Central memory CD8-positive, alpha-beta T cell (primary cell): ENCODE measurements around the gene TSPAN18.

ENCODE experiments used
- ATAC-seq: fragments of 150-1000 bp; cut with Tn5 transposase; replicated peaks from 2 replicates; pipeline ENCODE4 v1.10.0; 2022; ENCODE audit warnings: mild to moderate bottlenecking, moderate FRiP score, moderate number of reproducible peaks; ENCODE audit not compliant: poor library complexity, severe bottlenecking; ENCODE audit errors: extremely low read depth
- DNase-seq, 2 donors: peaks; one replicate each; pipeline ENCODE4 v3.0.0; 2021; ENCODE audit warnings: low spot score in 2 of 2
- H3K27ac Mint-ChIP-seq: one replicate; pipeline ENCODE4 v1.8.0; 2022; ENCODE audit warnings: low read depth, mild to moderate bottlenecking, moderate library complexity, mixed read lengths
- H3K27me3 Mint-ChIP-seq: one replicate; pipeline ENCODE4 v1.8.0; 2022; ENCODE audit warnings: mixed read lengths
- H3K36me3 Mint-ChIP-seq: one replicate; pipeline ENCODE4 v1.8.0; 2022; ENCODE audit warnings: mild to moderate bottlenecking, moderate library complexity, mixed read lengths; ENCODE audit not compliant: insufficient read depth
- H3K4me1 Mint-ChIP-seq: one replicate; pipeline ENCODE4 v1.8.0; 2022; ENCODE audit warnings: mixed read lengths
- H3K4me3 Mint-ChIP-seq: one replicate; pipeline ENCODE4 v1.8.0; 2022; ENCODE audit warnings: mild to moderate bottlenecking, moderate library complexity, mixed read lengths
- H3K9me3 Mint-ChIP-seq: one replicate; pipeline ENCODE4 v1.8.0; 2022; ENCODE audit warnings: mixed read lengths

TSPAN18 gene

GRCh38 chr11:44771841-44772240, 45.1 kb downstream of the TSPAN18 start:
- Mint-ChIP-seq H3K4me3 (no peak overlapping the region), H3K9me3 (no peaks in the 10 kb centered on the region), H3K4me1 (peaks cover 6% of the 10 kb centered on the region), H3K36me3 (peaks cover 3% of the 10 kb centered on the region), H3K27me3 (no peaks in the 10 kb centered on the region), H3K27ac (no peak overlapping the region)
- DNase-seq (no peak), ATAC-seq (no peak)

- ATAC-seq (no peak), DNase-seq (no peak)
- H3K4me3 Mint-ChIP-seq, result no peak overlapping the region
- no peak overlapping the region for H3K27ac Mint-ChIP-seq
- no peaks in the 10 kb centered on the region for H3K36me3 Mint-ChIP-seq
- peaks cover 6% of the 10 kb centered on the region for H3K4me1 Mint-ChIP-seq
- no peaks in the 10 kb centered on the region for H3K9me3 Mint-ChIP-seq
- H3K27me3 Mint-ChIP-seq, result no peaks in the 10 kb centered on the region
These were observed 46.7 kb downstream of the TSPAN18 start for GRCh38 chr11:44773351-44773965.

GRCh38 chr11:44774108-44774507, 47.3 kb downstream of the TSPAN18 start:
- Mint-ChIP-seq H3K27ac (no peak overlapping the region), H3K27me3 (no peaks in the 10 kb centered on the region), H3K36me3 (no peaks in the 10 kb centered on the region), H3K4me1 (peaks cover 6% of the 10 kb centered on the region), H3K4me3 (no peak overlapping the region), H3K9me3 (no peaks in the 10 kb centered on the region)
- DNase-seq (no peak), ATAC-seq (no peak)

GRCh38 chr11:44774731-44775130, 48.0 kb downstream of the TSPAN18 start:
- no peaks in the 10 kb centered on the region for H3K9me3 Mint-ChIP-seq
- no peak for ATAC-seq
- DNase-seq, result no peak
- no peak overlapping the region for H3K27ac Mint-ChIP-seq
- H3K4me3 Mint-ChIP-seq, result no peak overlapping the region
- no peaks in the 10 kb centered on the region for H3K36me3 Mint-ChIP-seq
- no peaks in the 10 kb centered on the region for H3K27me3 Mint-ChIP-seq
- H3K4me1 Mint-ChIP-seq, result peaks cover 6% of the 10 kb centered on the region

- H3K27me3 Mint-ChIP-seq, result no peaks in the 10 kb centered on the region
- H3K4me1 Mint-ChIP-seq, result peaks cover 6% of the 10 kb centered on the region
- H3K36me3 Mint-ChIP-seq, result no peaks in the 10 kb centered on the region
- no peak overlapping the region for H3K27ac Mint-ChIP-seq
- H3K4me3 Mint-ChIP-seq, result no peak overlapping the region
- peak; percentile 40 for ATAC-seq
- no peaks in the 10 kb centered on the region for H3K9me3 Mint-ChIP-seq
- DNase-seq, result peak; percentile 22 to 33
These were observed 48.7 kb downstream of the TSPAN18 start for GRCh38 chr11:44775366-44775984.

GRCh38 chr11:44775985-44776446, 49.3 kb downstream of the TSPAN18 start:
- DNase-seq (no peak), ATAC-seq (no peak)
- no peak overlapping the region for H3K27ac Mint-ChIP-seq
- no peaks in the 10 kb centered on the region for H3K9me3 Mint-ChIP-seq
- H3K4me1 Mint-ChIP-seq, result peaks cover 6% of the 10 kb centered on the region
- H3K36me3 Mint-ChIP-seq, result no peaks in the 10 kb centered on the region
- no peaks in the 10 kb centered on the region for H3K27me3 Mint-ChIP-seq
- H3K4me3 Mint-ChIP-seq, result no peak overlapping the region

- DNase-seq, result no peak
- Mint-ChIP-seq H3K27me3 (no peaks in the 10 kb centered on the region), H3K36me3 (no peaks in the 10 kb centered on the region), H3K4me3 (no peak overlapping the region), H3K9me3 (no peaks in the 10 kb centered on the region), H3K27ac (no peak overlapping the region), H3K4me1 (peaks cover 6% of the 10 kb centered on the region)
- ATAC-seq, result no peak
These were observed 49.9 kb downstream of the TSPAN18 start for GRCh38 chr11:44776551-44777208.

GRCh38 chr11:44777209-44778194, 50.7 kb downstream of the TSPAN18 start:
- no peak for DNase-seq
- no peak for ATAC-seq
- Mint-ChIP-seq H3K27me3 (no peaks in the 10 kb centered on the region), H3K9me3 (no peaks in the 10 kb centered on the region), H3K4me1 (peaks cover 6% of the 10 kb centered on the region), H3K36me3 (no peaks in the 10 kb centered on the region), H3K27ac (no peak overlapping the region), H3K4me3 (no peak overlapping the region)

- no peaks in the 10 kb centered on the region for H3K36me3 Mint-ChIP-seq
- ATAC-seq, result no peak
- no peak overlapping the region for H3K27ac Mint-ChIP-seq
- H3K4me3 Mint-ChIP-seq, result no peak overlapping the region
- peaks cover 6% of the 10 kb centered on the region for H3K4me1 Mint-ChIP-seq
- DNase-seq, result no peak
- no peaks in the 10 kb centered on the region for H3K27me3 Mint-ChIP-seq
- no peaks in the 10 kb centered on the region for H3K9me3 Mint-ChIP-seq
These were observed 51.7 kb downstream of the TSPAN18 start for GRCh38 chr11:44778195-44779100.

GRCh38 chr11:44779736-44780520, 53.2 kb downstream of the TSPAN18 start:
- no peak for ATAC-seq
- DNase-seq, result no peak
- no peak overlapping the region for H3K27ac Mint-ChIP-seq
- no peaks in the 10 kb centered on the region for H3K36me3 Mint-ChIP-seq
- H3K9me3 Mint-ChIP-seq, result no peaks in the 10 kb centered on the region
- peaks cover 6% of the 10 kb centered on the region for H3K4me1 Mint-ChIP-seq
- H3K4me3 Mint-ChIP-seq, result no peak overlapping the region
- H3K27me3 Mint-ChIP-seq, result no peaks in the 10 kb centered on the region

GRCh38 chr11:44780940-44781631, 54.3 kb downstream of the TSPAN18 start:
- no peak for ATAC-seq
- Mint-ChIP-seq H3K27ac (no peak overlapping the region), H3K9me3 (no peaks in the 10 kb centered on the region)

More at GRCh38 chr11:44780940-44781631, 54.3 kb downstream of the TSPAN18 start:
- no peaks in the 10 kb centered on the region for H3K36me3 Mint-ChIP-seq
- no peaks in the 10 kb centered on the region for H3K4me1 Mint-ChIP-seq
- no peak for DNase-seq
- H3K27me3 Mint-ChIP-seq, result no peaks in the 10 kb centered on the region
- H3K4me3 Mint-ChIP-seq, result no peak overlapping the region
